Activated CD4-positive, alpha-beta T cell treated with anti-CD3 and anti-CD28 coated beads for 48 hours (primary cell): Measurements from ENCODE around the gene PACSIN1.

Source experiments
- DNase-seq: peaks from one replicate; pipeline ENCODE4 v3.0.0-alpha.2; 2020

PACSIN1 gene

GRCh38 chr6:34565722-34566137, 99.9 kb downstream of the PACSIN1 start:
- DNase-seq = no peak

DNA sequence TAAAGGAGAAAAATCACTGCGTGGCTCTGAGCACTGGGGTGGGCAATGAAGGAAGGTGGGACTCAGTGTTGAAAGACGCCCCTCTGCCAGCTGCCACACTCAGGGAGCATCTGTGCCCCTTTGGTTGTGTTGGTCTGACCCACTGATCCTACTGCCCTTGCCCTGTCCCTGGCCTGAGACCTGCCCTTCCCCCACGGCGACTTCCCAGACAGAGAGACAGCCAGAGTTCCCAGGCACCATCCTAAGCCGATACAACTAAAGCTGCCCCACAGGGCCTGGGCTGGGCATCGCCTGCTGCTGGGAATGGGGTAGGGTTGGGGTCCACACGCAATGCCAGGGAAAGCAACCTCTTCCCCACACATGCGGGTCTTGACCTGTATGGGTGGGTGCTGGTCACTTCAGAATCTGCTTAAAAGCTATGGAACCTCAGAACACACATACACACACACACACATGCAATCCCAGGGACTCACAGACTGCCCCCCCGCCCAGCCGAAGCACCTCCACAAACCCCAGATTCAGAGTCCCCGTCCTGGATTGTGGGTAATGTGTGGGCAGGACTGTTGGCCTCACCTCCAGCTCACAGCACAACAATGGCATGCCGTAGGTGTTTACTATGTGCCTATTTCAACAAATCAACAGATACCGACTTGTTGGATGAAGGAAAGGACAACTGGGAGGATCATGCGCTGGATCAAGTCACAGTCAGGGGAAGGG, 101.1 kb downstream of the PACSIN1 start:
- no peak for DNase-seq

DNA sequence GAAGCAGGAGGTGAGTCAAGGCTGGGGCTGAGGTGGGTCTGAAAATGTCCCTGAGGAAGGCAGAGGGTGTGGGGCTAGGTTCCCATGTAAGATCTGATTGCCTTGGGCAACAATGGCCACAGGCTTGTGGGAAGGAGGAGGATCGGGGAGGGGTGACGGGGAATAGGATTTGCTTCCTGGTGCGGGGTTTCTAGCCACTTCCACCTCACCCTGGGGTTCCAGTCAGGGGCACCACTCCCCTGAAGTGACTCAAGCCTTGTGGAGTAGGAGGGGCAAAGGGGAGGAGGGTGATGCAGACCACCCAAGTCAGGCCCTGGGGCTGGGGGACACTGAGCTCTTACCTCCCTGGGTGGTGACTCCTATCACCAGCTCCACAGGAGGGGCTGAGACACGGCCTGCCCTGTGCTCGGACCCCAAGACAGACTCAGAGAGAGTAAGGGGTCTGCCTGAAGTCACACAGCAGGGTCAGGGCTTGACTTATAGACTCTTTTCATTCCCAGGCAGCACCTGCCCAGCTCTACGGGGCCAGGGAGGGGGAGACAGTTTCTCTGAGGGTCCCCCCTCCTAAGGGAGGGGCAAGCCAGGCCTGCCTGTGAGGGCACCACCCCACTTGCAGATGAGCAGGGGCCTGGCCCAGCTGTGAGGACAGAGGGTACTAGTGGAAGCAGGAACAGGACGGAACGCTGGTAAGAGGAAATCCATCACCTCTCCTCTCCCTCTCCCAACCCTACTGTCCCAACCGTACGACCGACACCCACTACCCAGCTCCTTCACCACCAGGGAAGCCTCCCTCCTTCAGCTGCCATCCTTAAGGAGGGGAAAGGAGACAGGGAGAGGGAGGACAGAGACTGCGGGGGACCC, 102.7 kb downstream of the PACSIN1 start:
- no peak for DNase-seq

DNA sequence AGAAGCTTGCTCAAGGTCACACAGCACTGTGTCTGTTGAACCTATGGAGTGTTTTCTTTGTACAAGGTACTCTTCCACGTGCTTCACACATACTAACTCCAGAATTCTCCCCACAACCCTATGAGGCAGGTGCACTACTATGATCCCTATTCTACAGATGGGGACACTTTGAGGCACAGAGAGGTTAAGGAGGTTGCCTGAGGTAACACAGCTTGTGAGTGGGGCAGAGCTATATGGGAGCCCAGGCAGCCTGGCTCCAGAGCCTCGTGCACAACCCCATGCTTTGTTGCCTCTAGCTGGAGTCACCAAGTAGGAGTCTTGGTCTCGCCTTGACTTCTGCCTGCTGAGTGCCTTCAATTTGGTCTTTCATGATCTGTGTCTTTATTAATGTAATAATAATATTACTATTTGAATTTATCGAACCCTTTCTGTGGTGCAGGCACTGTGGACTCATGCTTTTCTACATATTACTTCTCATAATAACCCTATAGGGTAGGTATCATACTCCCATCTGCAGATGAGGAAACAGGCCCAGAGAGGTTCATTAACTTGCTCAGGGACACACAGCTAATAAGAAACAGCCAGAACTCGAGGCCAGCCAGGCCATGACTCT, 103.6 kb downstream of the PACSIN1 start:
- DNase-seq = no peak

GRCh38 chr6:34570066-34570833, 104.4 kb downstream of the PACSIN1 start:
- DNase-seq = no peak

DNA sequence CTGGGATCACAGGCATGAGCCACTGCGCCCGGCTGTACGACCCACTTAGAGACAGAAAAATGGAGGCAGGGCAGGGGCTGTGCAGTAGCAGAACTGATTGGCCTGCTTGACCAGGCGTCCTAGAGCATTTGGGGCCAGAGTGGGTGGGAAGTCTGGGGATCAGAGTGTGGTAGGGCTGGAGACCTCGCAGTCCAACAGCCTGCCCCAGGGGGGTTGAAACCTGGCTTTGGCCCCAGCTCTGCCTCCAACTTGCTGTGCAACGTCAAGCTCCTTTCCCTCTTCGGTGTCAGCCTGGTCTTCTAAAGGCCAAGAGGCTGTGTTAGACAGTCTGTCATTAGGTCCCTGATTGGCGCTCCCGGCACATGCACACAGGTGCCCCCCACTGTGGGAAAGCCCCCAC, 105.5 kb downstream of the PACSIN1 start:
- no peak for DNase-seq

DNA sequence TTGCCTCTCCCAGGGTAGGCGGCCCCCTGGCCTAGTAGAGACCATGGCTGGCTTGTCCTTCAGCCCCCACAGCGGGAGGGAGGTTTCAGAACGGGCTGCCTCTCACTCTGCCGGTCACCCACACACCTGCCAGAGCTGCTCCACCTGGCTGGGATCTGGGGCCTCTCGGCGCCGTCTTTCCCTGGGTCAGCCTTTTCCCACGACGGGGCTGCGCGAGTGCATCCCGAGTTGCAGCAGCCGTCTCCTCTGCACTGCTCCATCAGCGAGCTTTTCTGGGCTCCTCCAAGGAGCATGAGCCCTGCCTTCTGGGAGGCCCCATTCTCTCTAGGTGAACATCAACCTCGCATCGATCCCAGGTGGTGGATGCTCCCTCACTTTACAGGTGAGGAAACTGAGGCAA, 106.1 kb downstream of the PACSIN1 start:
- DNase-seq = no peak

DNA sequence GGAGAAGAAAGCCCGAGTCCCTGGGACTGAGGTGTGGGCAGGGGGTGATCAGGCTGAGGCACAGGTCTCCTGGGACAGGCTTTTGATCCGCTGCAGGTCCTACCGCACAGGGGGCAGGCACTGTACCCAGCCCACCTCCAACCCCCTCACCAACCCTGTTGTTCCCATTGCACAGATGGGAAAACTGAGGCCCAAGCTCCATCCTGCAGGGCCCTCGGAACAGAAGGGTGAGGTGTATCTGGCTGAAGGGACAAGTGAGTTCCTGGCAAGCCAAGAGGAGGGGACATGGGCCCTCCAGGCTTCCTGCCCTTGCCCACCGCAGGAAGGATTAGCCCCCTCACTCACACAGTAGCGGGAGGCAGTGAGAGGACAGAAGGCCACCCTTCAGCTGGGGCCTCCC, 106.7 kb downstream of the PACSIN1 start:
- DNase-seq = no peak

DNA sequence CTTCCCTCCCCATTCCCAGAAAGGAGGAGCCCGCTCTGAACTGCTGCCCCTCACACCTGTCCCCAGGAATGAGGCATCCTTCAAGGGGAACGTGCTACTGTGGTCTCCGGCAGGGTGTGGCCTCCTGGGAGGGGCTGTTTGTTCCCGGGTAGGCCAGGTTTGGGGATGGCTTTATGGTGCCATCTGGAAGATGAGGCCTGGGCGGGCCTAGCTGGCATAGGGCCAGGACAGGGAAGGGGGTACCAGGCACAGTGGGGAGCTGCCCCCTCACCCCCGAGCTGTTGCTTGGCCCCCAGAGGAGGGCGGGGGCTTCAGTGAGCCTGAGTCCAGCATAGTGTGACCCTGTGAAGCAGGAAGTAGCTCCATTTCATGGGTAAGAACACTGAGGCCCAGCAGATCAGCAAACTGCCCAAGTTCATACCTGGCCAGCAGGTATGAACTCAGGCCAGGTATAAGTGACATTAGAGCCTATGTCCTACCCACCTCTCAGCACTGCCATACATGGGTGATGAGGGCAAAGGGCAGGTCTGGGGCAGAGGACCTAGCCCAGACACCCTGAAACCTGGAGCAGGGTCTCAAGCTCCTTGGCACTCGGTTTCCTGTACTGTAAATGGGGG, 107.8 kb downstream of the PACSIN1 start:
- no peak for DNase-seq

GRCh38 chr6:34574647-34575293, 108.9 kb downstream of the PACSIN1 start:
- no peak for DNase-seq

- DNase-seq = no peak
These were observed 109.5 kb downstream of the PACSIN1 start for GRCh38 chr6:34575326-34575725.

DNA sequence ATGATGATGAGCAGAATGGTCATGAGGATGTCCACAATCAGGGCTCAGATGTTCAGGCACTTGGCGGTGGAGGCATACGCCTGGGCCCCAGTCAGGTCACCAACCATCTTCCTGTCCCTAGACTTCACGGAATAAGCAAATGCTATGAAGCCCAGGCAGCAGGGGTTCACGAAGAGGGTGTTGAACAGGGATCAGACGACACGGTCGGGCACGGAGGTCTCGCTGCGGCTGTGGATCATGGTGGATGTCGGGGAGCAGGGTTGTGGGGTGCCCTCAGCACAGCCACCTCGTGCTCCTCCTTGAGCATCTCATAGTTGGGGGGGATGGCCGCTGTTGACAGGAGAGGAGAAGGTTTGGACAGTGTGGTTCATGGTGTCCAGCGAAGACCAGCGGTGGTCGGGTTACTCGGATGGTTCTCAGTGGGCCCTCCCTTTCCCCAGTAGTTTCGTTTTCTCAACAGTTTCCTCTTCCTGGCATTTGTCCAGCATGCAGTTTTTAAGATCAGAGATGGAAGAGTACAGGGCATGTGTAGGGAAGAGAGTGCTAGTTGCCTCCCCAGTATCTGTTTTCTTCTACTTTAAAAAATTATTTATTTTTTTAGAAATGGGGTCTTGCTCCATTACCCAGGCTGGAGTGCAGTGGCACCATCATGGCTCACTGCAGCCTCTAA, 110.5 kb downstream of the PACSIN1 start:
- DNase-seq = no peak

DNA sequence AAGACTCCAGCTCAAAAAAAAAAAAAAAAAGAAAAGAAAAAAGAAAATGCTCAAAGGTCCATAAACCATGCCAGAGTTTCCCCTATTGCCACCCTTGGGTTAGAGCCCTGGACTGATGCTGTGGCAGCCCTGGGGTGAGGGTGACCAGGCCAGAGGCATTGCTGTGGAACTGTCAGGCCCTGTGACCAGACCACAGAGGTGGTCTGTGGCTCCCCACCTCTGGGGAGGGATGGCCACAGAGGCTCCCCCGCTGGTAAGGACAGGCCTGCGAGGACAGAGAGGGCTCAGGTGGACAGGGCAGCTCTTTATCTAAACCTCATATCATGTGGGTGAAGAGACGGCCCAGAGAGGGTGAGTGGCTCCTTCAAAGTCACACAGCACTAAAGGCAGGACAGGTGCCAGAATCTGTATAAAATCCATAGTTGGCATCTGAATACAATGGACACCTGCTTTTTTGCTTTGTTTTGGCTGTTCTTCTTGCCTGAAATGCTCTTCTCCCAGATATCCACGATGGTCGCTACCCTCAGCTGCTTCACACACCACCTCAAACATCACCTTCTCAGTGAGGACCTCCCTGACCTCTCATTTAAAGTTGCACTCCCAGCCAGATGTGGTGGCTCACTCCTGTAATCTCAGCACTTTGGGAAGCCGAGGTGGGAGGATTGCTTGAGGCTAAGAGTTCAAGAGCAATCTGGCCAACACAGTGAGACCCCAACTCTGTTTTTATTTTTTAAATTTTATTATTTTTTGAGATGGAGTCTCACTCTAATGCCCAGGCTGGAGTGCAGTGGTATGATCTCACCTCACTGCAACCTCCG, 112.8 kb downstream of the PACSIN1 start:
- DNase-seq = no peak

DNA sequence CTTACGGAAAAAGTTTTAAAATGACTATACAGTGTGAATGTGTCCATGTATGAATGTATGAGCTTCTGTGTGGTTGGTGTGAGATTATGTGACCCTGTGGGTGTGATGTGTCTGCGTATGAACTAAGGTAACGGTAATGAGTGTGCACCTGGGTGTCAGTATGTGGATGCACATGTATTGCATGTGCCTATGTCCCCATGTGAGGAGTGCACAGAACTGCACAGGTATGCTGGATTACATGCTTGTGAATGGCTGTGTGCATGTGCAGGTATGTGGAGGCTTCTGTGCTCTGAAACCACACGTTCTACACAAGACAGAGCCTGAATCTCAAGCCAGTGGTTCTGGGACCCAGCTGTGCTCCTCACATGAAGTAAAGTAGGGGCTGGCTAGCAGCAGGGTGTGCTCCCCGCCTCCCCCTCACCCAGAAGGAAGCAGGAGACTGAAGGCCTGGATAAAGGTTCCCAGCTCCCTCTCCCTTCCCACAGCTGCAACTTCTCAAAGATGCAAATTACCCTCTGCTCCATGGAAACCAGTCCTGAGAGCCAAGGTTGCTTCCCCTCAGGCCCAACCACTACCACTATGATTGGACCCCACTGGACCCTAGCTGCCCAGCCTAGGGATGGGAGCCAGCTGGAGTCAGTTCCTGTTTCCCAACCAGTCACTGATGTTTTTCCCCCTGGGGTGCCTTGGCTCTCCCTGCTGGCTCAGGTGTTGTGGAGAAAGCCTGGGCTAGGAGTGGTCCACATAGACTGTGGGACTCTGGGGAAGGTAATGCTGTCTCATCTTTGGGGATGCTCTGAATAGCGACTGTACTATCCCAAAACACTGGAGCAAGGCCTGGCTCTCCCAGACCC, 115.1 kb downstream of the PACSIN1 start:
- no peak for DNase-seq

- DNase-seq = no peak
These were observed 115.7 kb downstream of the PACSIN1 start for GRCh38 chr6:34581561-34581920.

GRCh38 chr6:34583461-34583860, 117.6 kb downstream of the PACSIN1 start:
- peak; percentile 9 for DNase-seq

GRCh38 chr6:34583861-34584604, 118.2 kb downstream of the PACSIN1 start:
- no peak for DNase-seq

DNA sequence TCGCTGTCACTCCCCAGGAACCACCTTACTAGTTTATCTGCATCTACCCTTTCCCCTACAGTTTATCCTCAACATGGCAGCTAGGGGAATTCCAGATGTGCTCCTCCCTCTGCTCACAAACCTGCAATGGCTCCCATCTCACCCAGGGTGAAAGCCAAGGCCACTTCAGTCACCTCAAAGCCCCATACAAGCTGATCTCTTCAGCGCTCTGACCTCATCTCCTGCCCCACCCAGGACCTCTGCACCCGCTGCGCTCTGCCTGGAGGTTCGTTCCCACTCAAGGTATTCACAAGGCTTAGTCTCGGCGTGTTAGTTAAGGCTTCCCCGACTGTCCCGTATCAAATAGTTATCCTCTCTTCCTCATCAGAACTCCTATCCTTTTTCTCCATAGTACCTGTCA, 118.8 kb downstream of the PACSIN1 start:
- DNase-seq = no peak
